Peyer's patch (tissue), 4 donors: ENCODE data around the gene HEXIM1.

Experiments
- POLR2A ChIP-seq, 2 donors: fragments of 450-650 bp; IDR thresholded peaks; one replicate each; pipeline ENCODE4 v1.5.1; 2017; ENCODE audit warnings: antibody characterized with exemption in 2 of 2, mild to moderate bottlenecking in 2 of 2, moderate library complexity in 2 of 2
- TF ChIP-seq, protein P1 (sequence below), 6 experiments: fragments of 450-650 bp in 4 of 6; fragments of 200-600 bp in 2 of 6; sonication (generic) in 1 of 6; IDR thresholded peaks; one replicate each; pipeline ENCODE4 v1.5.1; 2017 to 2019; ENCODE audit warnings: antibody characterized with exemption in 6 of 6, mild to moderate bottlenecking in 3 of 6, moderate library complexity in 1 of 6

DNA sequence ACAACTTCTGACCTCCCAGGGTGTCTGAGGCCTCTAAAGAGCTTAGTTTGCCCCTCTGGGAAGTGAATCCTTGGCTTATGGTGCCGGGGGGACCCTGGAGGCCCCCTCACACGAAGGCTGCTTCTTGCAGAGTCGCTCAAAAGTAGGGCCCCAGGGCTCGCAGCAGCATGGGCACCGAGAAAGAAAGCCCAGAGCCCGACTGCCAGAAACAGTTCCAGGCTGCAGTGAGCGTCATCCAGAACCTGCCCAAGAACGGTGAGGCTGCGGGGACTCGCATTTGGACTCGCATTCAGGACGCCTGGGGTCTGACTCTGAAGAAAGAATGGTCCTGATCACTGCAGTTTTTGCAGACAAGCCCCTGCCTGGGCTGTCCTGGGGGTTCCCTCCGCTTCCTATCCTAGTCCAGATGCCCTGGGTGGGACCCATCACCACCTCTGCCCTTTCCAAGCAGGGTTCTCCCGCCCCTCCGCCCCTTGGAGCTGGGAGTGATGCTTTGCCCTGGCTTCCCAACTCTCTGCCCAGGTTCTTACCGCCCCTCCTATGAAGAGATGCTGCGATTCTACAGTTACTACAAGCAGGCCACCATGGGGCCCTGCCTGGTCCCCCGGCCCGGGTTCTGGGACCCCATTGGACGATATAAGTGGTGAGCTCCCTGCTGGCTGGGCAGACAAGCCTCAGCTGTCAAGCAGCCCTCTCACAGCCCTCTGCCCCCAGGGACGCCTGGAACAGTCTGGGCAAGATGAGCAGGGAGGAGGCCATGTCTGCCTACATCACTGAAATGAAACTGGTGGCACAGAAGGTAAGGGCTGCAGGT, 12.1 kb upstream of the HEXIM1 start:
- TF ChIP-seq, protein P1, sequence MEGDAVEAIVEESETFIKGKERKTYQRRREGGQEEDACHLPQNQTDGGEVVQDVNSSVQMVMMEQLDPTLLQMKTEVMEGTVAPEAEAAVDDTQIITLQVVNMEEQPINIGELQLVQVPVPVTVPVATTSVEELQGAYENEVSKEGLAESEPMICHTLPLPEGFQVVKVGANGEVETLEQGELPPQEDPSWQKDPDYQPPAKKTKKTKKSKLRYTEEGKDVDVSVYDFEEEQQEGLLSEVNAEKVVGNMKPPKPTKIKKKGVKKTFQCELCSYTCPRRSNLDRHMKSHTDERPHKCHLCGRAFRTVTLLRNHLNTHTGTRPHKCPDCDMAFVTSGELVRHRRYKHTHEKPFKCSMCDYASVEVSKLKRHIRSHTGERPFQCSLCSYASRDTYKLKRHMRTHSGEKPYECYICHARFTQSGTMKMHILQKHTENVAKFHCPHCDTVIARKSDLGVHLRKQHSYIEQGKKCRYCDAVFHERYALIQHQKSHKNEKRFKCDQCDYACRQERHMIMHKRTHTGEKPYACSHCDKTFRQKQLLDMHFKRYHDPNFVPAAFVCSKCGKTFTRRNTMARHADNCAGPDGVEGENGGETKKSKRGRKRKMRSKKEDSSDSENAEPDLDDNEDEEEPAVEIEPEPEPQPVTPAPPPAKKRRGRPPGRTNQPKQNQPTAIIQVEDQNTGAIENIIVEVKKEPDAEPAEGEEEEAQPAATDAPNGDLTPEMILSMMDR (IDR thresholded peaks at IDR 0.05), result no peak
- no peak for TF ChIP-seq POLR2A (IDR thresholded peaks at IDR 0.05)
